Measurements from ENCODE around the gene HDAC5.
"Not testable (repeated sequence)": the region's sequence is repeated elsewhere in the genome, so short reads cannot be mapped to it uniquely, and the experiment has no call there.

The HDAC5 gene

GRCh38 chr17:44066204-44066930 is 57.1 kb downstream of the HDAC5 start, which contains the start of gene LSM12:
LSM12 (minus strand) TSS chr17:44066671; CDS start chr17:44066587, 84 bp downstream.
- peak; percentile 91 for DNase-seq (ENCODE audit: low spot score)

- DNase-seq (ENCODE audit: low spot score) = peak; percentile 19
These were observed 57.7 kb downstream of the HDAC5 start for GRCh38 chr17:44065668-44066203.

- DNase-seq (ENCODE audit: low spot score) = no peak
These were observed 59.5 kb downstream of the HDAC5 start for GRCh38 chr17:44063704-44064639.

- DNase-seq (ENCODE audit: low spot score) = no peak
These were observed 60.6 kb downstream of the HDAC5 start for GRCh38 chr17:44062871-44063270.

- no peak for DNase-seq (ENCODE audit: low spot score)
These were observed 62.0 kb downstream of the HDAC5 start for GRCh38 chr17:44061446-44061845.

GRCh38 chr17:44059101-44059892 is 64.1 kb downstream of the HDAC5 start:
- no peak for DNase-seq (ENCODE audit: low spot score)

- DNase-seq (ENCODE audit: low spot score) = peak; percentile 15
These were observed 70.1 kb downstream of the HDAC5 start for GRCh38 chr17:44053125-44053872.

GRCh38 chr17:44049294-44050060 is 74.0 kb downstream of the HDAC5 start:
- no peak for DNase-seq (ENCODE audit: low spot score)

- DNase-seq (ENCODE audit: low spot score) = not testable (repeated sequence)
These were observed 76.5 kb downstream of the HDAC5 start for GRCh38 chr17:44046893-44047292.

GRCh38 chr17:44045486-44045885 is 78.0 kb downstream of the HDAC5 start:
- DNase-seq (ENCODE audit: low spot score) = no peak

- no peak for DNase-seq (ENCODE audit: low spot score)
These were observed 79.4 kb downstream of the HDAC5 start for GRCh38 chr17:44044071-44044470.

GRCh38 chr17:44043272-44043696 is 80.2 kb downstream of the HDAC5 start:
- DNase-seq (ENCODE audit: low spot score) = no peak

GRCh38 chr17:44039829-44040635 is 83.4 kb downstream of the HDAC5 start:
- DNase-seq (ENCODE audit: low spot score) = no peak

- no peak for DNase-seq (ENCODE audit: low spot score)
These were observed 84.8 kb downstream of the HDAC5 start for GRCh38 chr17:44038604-44039011.

- no peak for DNase-seq (ENCODE audit: low spot score)
These were observed 86.0 kb downstream of the HDAC5 start for GRCh38 chr17:44037471-44037870.

- not testable (repeated sequence) for DNase-seq (ENCODE audit: low spot score)
These were observed 88.8 kb downstream of the HDAC5 start for GRCh38 chr17:44034688-44035087.

GRCh38 chr17:44033861-44034408 is 89.5 kb downstream of the HDAC5 start:
- DNase-seq (ENCODE audit: low spot score) = no peak

GRCh38 chr17:44030482-44030881 is 93.0 kb downstream of the HDAC5 start:
- no peak for DNase-seq (ENCODE audit: low spot score)

GRCh38 chr17:44029736-44030135 is 93.7 kb downstream of the HDAC5 start:
- DNase-seq (ENCODE audit: low spot score) = no peak

Data from hematopoietic multipotent progenitor cell treated with erythropoietin and hydrocortisone succinate and interleukin-3 and kit ligand, for 17 days (in vitro differentiated cells).